ENCODE data around the gene PAX2.

DNA sequence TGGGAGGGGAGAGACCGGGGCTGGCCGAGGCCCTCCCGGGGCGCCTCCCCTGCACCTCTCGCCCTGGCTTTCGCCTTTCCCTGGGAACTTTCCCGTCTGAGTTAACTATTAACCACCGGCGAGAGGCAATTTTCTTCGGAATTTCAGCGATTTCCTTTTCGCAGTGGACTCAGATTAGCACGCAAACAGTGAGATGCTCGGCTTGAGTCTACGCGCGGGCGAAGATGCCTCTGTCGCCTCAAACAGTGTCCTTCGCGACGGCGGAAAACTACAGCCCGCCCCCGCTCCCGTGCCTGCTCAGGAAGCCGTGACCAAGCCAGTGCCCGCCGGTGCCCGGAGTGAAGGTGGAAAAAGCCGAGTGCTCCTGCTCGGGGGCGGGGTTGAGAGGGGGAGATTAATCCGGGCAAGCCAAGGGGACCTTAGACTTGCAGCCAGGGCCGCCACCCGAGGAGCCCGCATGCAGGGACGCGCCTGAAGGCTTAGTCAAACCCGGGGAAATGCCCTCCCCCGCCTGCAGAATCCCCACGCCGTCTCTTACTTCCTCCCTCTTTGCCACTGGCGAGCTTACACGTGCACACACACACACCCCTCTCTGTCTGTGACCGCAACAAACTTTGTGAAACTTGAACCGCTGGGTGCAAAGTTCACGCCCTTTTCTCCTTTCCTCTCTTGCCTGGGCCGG lies 14.5 kb upstream of the PAX2 start:
- TF ChIP-seq, protein P1, sequence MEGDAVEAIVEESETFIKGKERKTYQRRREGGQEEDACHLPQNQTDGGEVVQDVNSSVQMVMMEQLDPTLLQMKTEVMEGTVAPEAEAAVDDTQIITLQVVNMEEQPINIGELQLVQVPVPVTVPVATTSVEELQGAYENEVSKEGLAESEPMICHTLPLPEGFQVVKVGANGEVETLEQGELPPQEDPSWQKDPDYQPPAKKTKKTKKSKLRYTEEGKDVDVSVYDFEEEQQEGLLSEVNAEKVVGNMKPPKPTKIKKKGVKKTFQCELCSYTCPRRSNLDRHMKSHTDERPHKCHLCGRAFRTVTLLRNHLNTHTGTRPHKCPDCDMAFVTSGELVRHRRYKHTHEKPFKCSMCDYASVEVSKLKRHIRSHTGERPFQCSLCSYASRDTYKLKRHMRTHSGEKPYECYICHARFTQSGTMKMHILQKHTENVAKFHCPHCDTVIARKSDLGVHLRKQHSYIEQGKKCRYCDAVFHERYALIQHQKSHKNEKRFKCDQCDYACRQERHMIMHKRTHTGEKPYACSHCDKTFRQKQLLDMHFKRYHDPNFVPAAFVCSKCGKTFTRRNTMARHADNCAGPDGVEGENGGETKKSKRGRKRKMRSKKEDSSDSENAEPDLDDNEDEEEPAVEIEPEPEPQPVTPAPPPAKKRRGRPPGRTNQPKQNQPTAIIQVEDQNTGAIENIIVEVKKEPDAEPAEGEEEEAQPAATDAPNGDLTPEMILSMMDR (IDR thresholded peaks at IDR 0.05): no peak
- TF ChIP-seq POLR2A (IDR thresholded peaks at IDR 0.05): no peak

All from testis (tissue), 2 donors.